Measurements from ENCODE around the gene LPGAT1. TPM values are rescaled to one million over a fixed set of nuclear protein-coding genes. Genes with fewer than 3 reads are reported as not detected.

Gene LPGAT1
- total RNA-seq, 1 donor from 2014 or later: 35.3 TPM

DNA sequence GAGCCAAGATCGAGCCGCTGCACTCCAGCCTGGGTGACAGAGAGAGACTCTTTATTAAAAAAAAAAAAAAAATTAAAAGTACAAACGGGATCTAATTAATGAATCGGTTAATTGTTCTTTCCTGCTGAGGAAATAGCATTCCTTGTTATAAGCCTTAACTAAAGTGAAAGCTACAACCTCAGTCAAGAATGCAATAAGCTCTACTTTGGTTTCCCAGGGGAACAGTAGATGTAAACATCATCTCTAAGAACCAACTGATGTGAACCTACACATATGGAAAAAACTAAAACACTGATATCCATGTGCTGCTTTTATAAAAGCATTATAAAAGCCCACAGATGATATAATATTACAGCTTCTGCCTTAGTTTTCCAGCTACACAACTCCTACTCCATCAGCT, 41.9 kb downstream of the LPGAT1 start:
- no peak for DNase-seq (ENCODE audit: low spot score)
- no peak overlapping the region for H3K27ac Mint-ChIP-seq
- H3K36me3 Mint-ChIP-seq (ENCODE audit: low read depth): peaks cover 21% of the 10 kb centered on the region
- H3K4me1 Mint-ChIP-seq (ENCODE audit: low read depth): peaks cover 4% of the 10 kb centered on the region
- no peaks in the 10 kb centered on the region for H3K9me3 Mint-ChIP-seq
- intact Hi-C loops (cut with micrococcal nuclease): no loop called here
- H3K4me3 Mint-ChIP-seq: no peak overlapping the region
- H3K27me3 Mint-ChIP-seq (ENCODE audit: insufficient read depth): no peaks in the 10 kb centered on the region

DNA sequence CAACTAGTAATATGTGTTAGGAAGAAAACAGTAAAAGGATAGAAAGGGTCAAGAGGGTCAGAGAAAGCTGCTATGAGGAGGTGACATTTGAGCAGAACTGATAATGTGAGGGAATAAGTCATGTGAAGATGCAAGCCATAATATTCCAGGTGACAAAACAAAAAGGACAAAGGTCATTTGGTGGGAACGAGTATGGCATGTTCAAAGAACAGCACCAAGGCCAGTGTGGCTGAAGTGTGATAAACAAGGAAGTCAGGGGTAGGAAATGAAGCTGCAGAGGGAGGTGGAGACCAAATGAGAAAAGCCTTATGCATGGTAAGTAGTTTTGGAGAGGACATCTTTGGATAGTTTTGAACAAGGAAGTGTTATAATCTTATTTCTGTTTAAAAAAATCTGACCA, 46.7 kb downstream of the LPGAT1 start:
- Mint-ChIP-seq H3K9me3 (no peaks in the 10 kb centered on the region), H3K27me3 (ENCODE audit: insufficient read depth) (no peaks in the 10 kb centered on the region), H3K36me3 (ENCODE audit: low read depth) (peaks cover 10% of the 10 kb centered on the region), H3K27ac (no peak overlapping the region), H3K4me1 (ENCODE audit: low read depth) (peaks cover 7% of the 10 kb centered on the region), H3K4me3 (no peak overlapping the region)
- intact Hi-C loops (cut with micrococcal nuclease): no loop called here
- no peak for DNase-seq (ENCODE audit: low spot score)

DNA sequence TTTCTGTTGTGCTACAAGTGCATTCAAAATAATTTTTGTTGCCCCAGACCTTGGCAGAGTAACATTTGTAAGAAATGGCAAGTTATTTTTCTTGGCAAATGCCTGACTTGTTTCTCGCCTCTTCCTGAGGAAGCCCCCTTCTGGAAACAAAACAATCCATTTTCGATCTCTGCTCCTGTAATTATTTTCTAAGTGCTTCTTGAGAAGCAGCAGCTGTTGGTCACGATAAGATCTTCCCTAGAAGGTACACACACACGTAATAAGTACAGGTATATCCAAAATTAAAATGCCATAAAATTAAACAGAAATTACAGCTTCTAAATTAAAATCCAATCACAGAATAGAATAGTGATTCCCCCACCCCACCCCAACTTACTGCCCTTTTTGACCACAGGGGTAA, 47.3 kb downstream of the LPGAT1 start:
- Mint-ChIP-seq H3K4me3 (no peak overlapping the region), H3K36me3 (ENCODE audit: low read depth) (peaks cover 10% of the 10 kb centered on the region), H3K27ac (no peak overlapping the region), H3K4me1 (ENCODE audit: low read depth) (peaks cover 7% of the 10 kb centered on the region), H3K9me3 (no peaks in the 10 kb centered on the region), H3K27me3 (ENCODE audit: insufficient read depth) (no peaks in the 10 kb centered on the region)
- intact Hi-C loops (cut with micrococcal nuclease): no loop called here
- DNase-seq (ENCODE audit: low spot score): no peak

DNA sequence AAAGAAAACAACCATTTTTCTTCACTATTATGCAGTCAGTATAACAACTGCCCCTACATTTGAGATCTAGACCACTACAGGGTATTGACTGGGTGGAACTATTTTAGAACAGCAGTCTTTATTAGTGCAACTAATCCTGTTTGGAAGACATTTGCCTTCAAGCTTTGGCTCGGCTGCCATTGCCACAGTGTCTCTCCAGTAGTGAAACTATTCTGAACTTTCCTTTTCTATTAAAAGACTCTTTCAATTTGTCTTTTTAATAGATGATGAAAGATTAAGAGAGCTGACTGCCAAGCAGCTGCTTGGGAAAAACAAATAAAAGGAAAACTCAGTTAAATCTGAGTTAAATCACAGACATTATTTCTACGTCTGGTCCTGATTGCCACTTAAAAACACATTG, 49.3 kb downstream of the LPGAT1 start:
- peaks cover 7% of the 10 kb centered on the region for H3K4me1 Mint-ChIP-seq (ENCODE audit: low read depth)
- H3K9me3 Mint-ChIP-seq: no peaks in the 10 kb centered on the region
- no peak for DNase-seq (ENCODE audit: low spot score)
- intact Hi-C loops (cut with micrococcal nuclease): no loop called here
- peaks cover 15% of the 10 kb centered on the region for H3K36me3 Mint-ChIP-seq (ENCODE audit: low read depth)
- H3K27me3 Mint-ChIP-seq (ENCODE audit: insufficient read depth): no peaks in the 10 kb centered on the region
- H3K27ac Mint-ChIP-seq: no peak overlapping the region
- H3K4me3 Mint-ChIP-seq: no peak overlapping the region

DNA sequence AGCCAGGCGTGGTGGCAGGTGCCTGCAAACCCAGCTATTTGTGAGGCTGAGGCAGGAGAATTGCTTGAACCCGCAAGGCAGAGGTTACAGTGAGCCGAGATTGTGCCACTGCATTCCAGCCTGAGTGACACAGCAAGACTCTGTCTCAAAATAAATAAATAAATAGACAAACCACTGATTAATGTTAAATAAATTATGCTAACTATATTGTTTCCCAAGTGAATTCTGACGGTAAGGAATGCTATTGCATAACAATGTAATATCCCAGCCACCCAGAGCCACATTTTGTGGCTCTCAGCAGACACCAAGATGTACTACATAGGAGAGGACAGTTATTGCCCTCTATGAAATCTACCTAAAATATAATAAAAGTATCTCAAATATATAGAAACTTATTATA, 55.4 kb downstream of the LPGAT1 start:
- Mint-ChIP-seq H3K9me3 (no peaks in the 10 kb centered on the region), H3K36me3 (ENCODE audit: low read depth) (peaks cover 7% of the 10 kb centered on the region), H3K4me1 (ENCODE audit: low read depth) (no peaks in the 10 kb centered on the region), H3K27ac (no peak overlapping the region), H3K4me3 (no peak overlapping the region), H3K27me3 (ENCODE audit: insufficient read depth) (no peaks in the 10 kb centered on the region)
- intact Hi-C loops (cut with micrococcal nuclease): no loop called here
- DNase-seq (ENCODE audit: low spot score): no peak

DNA sequence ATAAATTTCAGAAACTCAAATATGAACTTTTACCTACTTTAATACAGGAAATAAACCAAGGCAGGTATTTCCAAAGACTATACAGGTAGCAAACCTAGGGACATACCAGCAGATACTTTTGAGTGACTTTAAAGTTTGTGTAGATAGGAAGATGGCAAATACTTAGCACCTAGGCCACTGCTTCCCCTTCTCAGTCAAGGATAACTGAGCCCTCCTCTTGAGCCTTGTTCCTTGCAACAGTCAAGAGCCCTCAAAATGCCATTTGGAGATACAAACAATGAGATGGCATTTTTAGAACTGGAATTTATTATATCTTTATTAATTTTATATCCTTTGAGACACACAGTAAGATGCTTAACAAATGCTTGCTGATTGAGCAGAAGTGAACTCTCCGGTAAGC, 65.9 kb downstream of the LPGAT1 start:
- no peak for DNase-seq (ENCODE audit: low spot score)
- Mint-ChIP-seq H3K4me1 (ENCODE audit: low read depth) (no peaks in the 10 kb centered on the region), H3K9me3 (no peaks in the 10 kb centered on the region), H3K4me3 (no peak overlapping the region), H3K27ac (no peak overlapping the region), H3K36me3 (ENCODE audit: low read depth) (peaks cover 11% of the 10 kb centered on the region), H3K27me3 (ENCODE audit: insufficient read depth) (no peaks in the 10 kb centered on the region)
- intact Hi-C loops (cut with micrococcal nuclease): no loop called here

DNA sequence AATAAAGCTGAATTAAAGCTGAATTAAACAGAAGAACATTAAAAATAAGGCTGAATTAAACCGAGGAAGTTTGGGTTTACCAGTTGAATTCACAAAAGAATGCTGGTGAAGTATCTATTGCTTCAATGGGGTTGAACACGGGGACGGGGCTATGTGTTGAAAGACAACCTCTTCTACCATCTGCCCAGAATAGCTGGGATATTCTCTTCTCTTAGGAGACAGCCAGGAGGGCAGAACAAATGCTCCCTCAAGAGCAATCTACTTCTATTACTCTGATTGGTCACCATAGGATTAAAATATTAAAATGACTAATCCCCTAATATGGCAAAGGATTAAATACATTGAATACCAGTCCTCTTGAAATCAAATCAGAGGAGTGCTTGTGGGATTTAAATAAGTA, 68.4 kb downstream of the LPGAT1 start:
- Mint-ChIP-seq H3K4me1 (ENCODE audit: low read depth) (no peaks in the 10 kb centered on the region), H3K27me3 (ENCODE audit: insufficient read depth) (no peaks in the 10 kb centered on the region), H3K9me3 (peaks cover 7% of the 10 kb centered on the region), H3K36me3 (ENCODE audit: low read depth) (peaks cover 18% of the 10 kb centered on the region), H3K4me3 (no peak overlapping the region), H3K27ac (no peak overlapping the region)
- no peak for DNase-seq (ENCODE audit: low spot score)
- intact Hi-C loops (cut with micrococcal nuclease): no loop called here

DNA sequence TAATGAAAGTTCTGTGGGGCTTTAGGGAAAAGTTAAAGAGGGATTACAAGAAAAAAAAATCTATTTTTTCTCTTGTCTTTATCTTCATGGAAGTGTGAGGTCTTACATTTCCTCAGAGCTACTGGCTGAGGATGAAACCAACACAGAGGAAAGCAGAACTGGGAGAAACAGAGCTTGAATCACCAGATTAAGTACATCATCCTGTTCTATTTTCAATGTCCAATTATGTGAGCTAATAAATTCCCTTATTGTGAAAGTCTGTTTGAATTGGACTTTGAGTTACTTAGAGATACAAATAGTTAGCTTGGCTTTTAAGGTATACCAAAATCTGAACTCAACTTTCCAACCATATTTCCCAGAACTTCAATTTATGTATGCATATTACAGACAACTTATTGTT, 69.2 kb downstream of the LPGAT1 start:
- Mint-ChIP-seq H3K4me3 (no peak overlapping the region), H3K27me3 (ENCODE audit: insufficient read depth) (no peaks in the 10 kb centered on the region), H3K4me1 (ENCODE audit: low read depth) (no peaks in the 10 kb centered on the region), H3K36me3 (ENCODE audit: low read depth) (peaks cover 15% of the 10 kb centered on the region), H3K27ac (no peak overlapping the region), H3K9me3 (peaks cover 7% of the 10 kb centered on the region)
- DNase-seq (ENCODE audit: low spot score): no peak
- intact Hi-C loops (cut with micrococcal nuclease): no loop called here

DNA sequence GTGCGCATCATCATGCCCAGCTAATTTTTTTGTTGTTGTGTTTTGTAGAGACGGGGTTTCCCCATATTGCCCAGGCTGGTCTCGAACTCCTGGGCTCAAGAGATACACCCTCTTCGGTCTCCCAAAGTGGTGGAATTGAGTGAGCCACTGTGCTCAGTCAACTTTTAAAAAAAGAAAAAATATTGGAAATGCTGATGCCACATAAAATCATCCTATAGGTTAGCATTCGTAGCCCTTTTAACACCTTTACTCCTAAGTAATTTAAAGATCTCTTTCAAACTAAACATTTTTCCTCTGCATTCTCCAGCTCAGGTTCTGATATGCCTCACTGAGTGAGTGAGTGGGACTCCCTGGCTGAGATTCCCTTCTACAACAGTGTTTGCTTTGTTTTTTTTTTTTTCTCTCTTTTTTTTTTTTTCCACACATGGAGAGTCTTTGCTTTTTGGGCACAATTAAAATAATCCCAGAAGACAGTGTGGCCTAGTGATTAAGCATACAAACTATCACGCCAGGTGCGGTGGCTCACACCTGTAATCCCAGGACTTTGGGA, 74.0 kb downstream of the LPGAT1 start:
- Mint-ChIP-seq H3K9me3 (peaks cover 7% of the 10 kb centered on the region), H3K27me3 (ENCODE audit: insufficient read depth) (no peaks in the 10 kb centered on the region), H3K4me3 (no peak overlapping the region), H3K27ac (no peak overlapping the region), H3K36me3 (ENCODE audit: low read depth) (peaks cover 11% of the 10 kb centered on the region), H3K4me1 (ENCODE audit: low read depth) (no peaks in the 10 kb centered on the region)
- no peak for DNase-seq (ENCODE audit: low spot score)
- intact Hi-C loops (cut with micrococcal nuclease): no loop called here

DNA sequence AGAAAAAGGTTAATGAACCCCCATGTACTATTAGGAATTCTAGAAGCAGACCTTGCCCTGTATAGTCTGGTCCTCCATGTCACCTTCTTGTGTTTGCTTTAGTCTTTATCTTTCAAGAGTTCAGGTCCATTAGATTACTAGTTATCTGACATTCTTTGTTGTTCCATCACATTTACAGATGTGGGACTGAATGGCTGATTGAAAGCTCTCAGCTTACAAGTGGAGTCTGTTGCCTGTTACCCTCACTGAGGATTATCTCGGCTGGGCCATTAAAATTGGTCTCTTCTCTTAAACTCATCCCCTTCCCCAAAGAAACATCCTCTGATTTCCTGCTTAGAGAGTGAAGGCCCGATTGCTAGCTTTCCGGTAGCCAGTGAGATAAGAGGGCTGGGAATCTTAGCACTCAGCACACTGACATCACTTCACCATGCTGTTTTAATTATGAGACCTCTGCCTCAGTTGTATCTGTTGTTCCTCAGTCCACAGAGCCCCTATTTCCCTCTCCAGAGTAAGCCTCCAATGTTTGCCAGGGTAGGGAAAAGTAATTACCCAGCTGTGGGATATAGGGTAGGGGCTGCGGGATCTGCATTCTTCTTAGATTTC, 76.8 kb downstream of the LPGAT1 start:
- peaks cover 24% of the 10 kb centered on the region for H3K36me3 Mint-ChIP-seq (ENCODE audit: low read depth)
- H3K4me3 Mint-ChIP-seq: no peak overlapping the region

DNA sequence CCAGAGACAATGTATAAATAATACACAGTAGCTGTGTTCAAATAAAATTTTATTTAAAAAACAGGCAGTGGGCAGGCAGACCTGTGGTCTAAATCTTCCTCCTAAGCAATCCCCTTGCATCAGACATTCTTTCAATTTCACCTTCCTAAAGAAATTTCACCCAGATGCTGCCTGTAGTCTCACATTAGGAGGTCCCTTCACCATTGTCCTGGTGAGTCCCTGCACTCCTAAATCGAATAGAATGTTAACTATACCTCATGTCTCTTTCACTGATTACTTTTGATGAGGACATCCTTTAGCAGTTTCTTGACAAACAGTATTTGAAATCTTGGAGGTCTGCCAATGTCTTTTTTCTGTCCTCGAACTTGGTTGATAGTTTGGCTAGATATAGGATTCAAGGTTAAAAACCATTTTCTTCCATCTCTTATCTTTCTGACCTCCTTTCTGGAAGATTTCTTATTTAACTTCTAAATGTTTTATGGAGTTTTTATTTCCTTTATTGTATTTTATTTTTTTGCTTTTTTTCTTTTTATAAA, 77.5 kb downstream of the LPGAT1 start:
- no peaks in the 10 kb centered on the region for H3K4me1 Mint-ChIP-seq (ENCODE audit: low read depth)
- no peak overlapping the region for H3K27ac Mint-ChIP-seq
- H3K36me3 Mint-ChIP-seq (ENCODE audit: low read depth): peaks cover 21% of the 10 kb centered on the region
- H3K27me3 Mint-ChIP-seq (ENCODE audit: insufficient read depth): no peaks in the 10 kb centered on the region
- intact Hi-C loops (cut with micrococcal nuclease): no loop called here
- peaks cover 7% of the 10 kb centered on the region for H3K9me3 Mint-ChIP-seq
- no peak for DNase-seq (ENCODE audit: low spot score)
- no peak overlapping the region for H3K4me3 Mint-ChIP-seq

More for the DNA sequence above, 76.8 kb downstream of the LPGAT1 start:
- Mint-ChIP-seq H3K27me3 (ENCODE audit: insufficient read depth) (no peaks in the 10 kb centered on the region), H3K4me1 (ENCODE audit: low read depth) (no peaks in the 10 kb centered on the region), H3K9me3 (peaks cover 7% of the 10 kb centered on the region), H3K27ac (no peak overlapping the region)
- intact Hi-C loops (cut with micrococcal nuclease): no loop called here
- DNase-seq (ENCODE audit: low spot score): no peak

DNA sequence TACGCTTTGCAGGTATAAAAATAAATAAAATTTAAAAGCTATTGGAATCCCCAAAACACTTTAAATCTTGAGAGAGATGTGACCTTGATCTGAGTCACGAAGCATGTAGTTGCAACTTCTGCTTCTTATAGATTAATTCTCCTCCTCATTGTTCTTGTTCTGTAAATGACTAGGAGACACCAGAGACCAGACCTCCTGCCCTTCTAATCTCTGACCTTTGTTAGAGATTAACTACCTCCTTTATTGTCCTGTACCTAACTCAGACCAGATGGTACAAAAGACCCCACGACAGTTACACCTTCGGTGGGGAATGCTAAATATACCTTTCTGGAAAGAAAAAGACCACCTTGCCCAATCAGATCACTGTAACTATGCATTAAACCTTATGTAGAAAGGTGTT, 78.2 kb downstream of the LPGAT1 start:
- H3K27me3 Mint-ChIP-seq (ENCODE audit: insufficient read depth): no peaks in the 10 kb centered on the region
- no peaks in the 10 kb centered on the region for H3K4me1 Mint-ChIP-seq (ENCODE audit: low read depth)
- intact Hi-C loops (cut with micrococcal nuclease): no loop called here
- no peak overlapping the region for H3K27ac Mint-ChIP-seq
- H3K4me3 Mint-ChIP-seq: no peak overlapping the region
- peaks cover 14% of the 10 kb centered on the region for H3K36me3 Mint-ChIP-seq (ENCODE audit: low read depth)
- DNase-seq (ENCODE audit: low spot score): no peak
- peaks cover 1% of the 10 kb centered on the region for H3K9me3 Mint-ChIP-seq

DNA sequence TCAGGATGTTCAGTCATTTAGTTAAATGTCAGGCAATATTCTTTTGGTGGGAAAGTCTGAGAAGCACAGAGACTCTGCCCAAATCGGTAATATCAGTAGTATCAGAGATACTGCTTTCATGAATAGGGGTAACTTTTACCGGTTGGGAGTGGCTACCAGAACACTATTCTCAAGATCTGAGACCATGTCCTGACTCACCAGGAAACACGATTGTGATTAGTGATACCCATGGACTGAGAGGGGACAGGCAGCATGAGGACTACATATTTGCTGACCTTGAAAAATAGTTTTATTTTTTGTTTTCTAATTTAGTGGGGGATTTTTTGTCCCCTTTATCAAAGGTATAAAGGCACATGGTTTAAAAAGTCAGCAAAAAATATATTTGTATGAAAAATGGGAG, 79.1 kb downstream of the LPGAT1 start:
- Mint-ChIP-seq H3K27me3 (ENCODE audit: insufficient read depth) (no peaks in the 10 kb centered on the region), H3K4me1 (ENCODE audit: low read depth) (no peaks in the 10 kb centered on the region), H3K4me3 (no peak overlapping the region), H3K36me3 (ENCODE audit: low read depth) (peaks cover 15% of the 10 kb centered on the region), H3K9me3 (no peaks in the 10 kb centered on the region), H3K27ac (no peak overlapping the region)
- intact Hi-C loops (cut with micrococcal nuclease): no loop called here
- no peak for DNase-seq (ENCODE audit: low spot score)

DNA sequence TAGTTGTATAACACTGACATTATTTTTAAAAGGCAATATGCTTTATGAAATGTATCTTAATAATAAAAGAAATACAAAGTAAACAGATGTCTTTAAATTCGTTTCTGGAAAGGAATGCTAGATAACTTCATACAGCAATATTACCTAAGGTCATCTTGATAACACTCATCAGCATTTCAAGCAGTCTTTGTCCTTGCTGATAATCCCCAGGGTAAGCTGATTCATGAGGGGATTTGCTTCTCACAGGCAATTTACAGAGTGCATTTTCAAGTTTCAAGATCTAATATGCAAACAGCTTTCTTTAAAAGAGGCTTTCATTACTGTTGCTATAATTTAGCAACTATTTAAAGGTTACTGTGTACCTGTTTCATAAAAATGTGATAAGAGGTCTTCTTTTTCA, 80.0 kb downstream of the LPGAT1 start:
- Mint-ChIP-seq H3K4me3 (no peak overlapping the region), H3K4me1 (ENCODE audit: low read depth) (no peaks in the 10 kb centered on the region), H3K9me3 (no peaks in the 10 kb centered on the region), H3K27ac (no peak overlapping the region), H3K27me3 (ENCODE audit: insufficient read depth) (no peaks in the 10 kb centered on the region), H3K36me3 (ENCODE audit: low read depth) (peaks cover 16% of the 10 kb centered on the region)
- intact Hi-C loops (cut with micrococcal nuclease): no loop called here
- DNase-seq (ENCODE audit: low spot score): no peak

All from activated T-helper 1 cell treated with anti-CD3 and anti-CD28 coated beads, Interleukin-12 subunit alpha, Interleukin-12 subunit beta, Interleukin-2, Interleukin-4 antibody, amounts not matched to agents 30 ng/mL and 10 ng/mL and 1 ng/mL, durations not matched to agents 14 hours and 24 hours and 36 hours (primary cell).